ENCODE results near the gene TRAF1.

DNA sequence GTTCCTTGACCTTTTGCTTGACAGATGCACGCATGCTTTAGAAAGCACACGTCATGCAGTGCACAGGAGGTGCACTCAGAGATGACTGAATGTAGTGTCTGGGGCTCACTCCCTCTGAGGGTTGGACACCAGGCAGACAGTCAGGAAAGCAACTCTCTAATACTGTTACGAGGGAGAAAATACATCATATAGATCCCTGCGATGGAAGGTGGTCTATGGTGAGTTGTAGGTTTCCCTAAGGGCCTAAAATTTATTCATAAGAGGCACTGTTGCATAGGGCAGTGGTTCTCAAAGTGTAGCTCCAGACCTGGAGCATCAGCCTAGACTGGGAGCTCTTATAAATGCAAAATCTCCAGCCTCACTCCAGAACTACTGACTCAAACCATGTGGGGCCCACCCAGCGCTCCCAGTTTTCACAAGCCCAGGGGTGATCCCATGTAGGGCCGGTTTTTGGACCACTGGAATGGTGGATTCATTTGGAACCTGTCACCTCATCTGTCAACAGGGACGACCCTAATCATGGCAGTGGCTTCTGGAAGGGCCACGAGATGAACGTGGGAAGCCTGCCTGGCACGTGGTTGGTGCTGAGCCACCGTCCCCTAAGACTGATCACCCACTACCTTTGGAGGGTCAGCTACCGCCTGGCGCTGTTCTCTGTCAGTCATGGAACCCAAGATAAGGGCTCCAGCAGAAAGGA is 32.8 kb downstream of the TRAF1 start:
- no peak for TF ChIP-seq EZH2 (IDR thresholded peaks at IDR 0.05; ENCODE audit: borderline replicate concordance, insufficient read depth, low read depth, low read length, poor library complexity, severe bottlenecking)
- TF ChIP-seq, protein P1, sequence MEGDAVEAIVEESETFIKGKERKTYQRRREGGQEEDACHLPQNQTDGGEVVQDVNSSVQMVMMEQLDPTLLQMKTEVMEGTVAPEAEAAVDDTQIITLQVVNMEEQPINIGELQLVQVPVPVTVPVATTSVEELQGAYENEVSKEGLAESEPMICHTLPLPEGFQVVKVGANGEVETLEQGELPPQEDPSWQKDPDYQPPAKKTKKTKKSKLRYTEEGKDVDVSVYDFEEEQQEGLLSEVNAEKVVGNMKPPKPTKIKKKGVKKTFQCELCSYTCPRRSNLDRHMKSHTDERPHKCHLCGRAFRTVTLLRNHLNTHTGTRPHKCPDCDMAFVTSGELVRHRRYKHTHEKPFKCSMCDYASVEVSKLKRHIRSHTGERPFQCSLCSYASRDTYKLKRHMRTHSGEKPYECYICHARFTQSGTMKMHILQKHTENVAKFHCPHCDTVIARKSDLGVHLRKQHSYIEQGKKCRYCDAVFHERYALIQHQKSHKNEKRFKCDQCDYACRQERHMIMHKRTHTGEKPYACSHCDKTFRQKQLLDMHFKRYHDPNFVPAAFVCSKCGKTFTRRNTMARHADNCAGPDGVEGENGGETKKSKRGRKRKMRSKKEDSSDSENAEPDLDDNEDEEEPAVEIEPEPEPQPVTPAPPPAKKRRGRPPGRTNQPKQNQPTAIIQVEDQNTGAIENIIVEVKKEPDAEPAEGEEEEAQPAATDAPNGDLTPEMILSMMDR (IDR thresholded peaks at IDR 0.05) = no peak

All from B cell (primary cell).